Measurements from ENCODE around the gene AACS.

The AACS gene

DNA sequence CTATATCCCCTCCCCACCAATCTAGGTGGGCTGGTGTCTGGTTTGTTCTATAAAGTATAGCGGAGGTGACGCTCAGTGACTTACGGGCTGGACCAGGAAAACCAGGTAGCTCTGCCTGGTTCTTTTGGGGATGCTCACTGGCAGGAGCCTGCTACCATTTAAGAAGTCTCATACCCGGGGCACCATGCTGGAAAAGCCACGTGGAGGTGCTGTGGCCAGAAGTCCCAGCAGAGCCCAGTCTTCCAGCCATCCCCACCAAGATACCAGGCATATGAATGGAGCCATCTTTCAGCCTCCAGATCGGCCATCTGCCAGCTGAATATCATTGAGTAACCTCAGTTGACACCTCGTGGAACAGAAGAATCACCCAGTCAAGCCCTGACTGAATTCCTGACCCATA lies 87.2 kb downstream of the AACS start:
- no peak for DNase-seq (ENCODE audit: low read depth)

DNA sequence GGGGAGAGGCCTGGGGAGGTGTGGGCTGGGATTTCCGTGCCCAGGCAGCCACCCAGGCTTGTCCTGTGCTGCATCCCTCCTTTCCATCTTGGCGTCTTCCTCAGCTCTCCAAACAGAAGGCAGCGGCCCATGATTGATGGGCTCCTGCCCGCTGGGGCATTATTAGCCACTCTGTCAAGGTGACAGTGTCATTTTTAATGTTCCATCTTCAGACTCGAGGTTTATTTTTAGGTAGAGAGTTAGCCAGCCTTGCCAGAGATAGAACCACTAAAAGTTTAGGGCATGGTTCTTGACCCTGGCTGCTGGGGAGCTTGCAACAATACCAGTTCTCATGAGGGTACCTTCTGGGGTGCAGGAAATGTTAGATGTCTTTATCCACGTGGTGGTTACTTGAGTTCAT lies 90.1 kb downstream of the AACS start:
- no peak for DNase-seq (ENCODE audit: low read depth)

DNA sequence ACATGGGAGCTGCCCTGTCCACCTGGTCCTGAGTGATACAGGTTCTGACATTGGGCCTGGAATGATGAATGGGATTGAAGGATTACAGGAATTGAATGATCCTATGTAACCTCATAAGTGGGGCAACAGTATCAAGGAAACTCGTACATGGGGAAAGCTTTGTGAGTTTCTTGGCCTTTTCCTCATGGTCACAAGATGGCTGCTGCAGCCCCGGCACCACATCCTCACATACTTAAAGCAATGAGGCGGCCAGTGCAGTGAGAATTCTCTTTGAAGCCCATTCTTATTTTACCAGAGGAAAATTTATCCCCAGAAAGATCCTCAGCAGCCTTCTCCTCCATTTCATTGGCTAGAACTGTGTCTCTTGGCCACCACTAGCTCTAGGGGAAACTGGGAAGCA lies 91.9 kb downstream of the AACS start:
- DNase-seq (ENCODE audit: low read depth): no peak

DNA sequence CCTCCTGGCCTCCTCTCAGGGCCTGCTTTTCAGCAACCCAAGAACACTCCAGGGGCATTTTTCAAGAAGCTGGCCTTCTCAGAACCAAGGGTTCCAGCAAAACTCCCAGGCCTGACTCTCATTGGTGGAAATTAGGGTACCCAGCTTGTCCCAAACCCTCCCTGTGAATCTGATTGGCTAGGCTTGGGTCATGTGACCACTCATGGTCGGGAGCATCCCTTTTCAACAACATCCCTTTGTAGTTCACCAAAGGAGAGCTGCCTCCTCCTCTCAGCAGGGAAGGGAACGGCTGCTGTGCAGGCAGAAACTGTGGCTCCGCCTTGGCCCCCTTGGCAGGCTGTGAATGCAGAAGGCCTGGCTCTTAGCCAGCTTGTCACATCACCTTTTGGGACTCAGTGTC lies 94.5 kb downstream of the AACS start:
- no peak for DNase-seq (ENCODE audit: low read depth)

DNA sequence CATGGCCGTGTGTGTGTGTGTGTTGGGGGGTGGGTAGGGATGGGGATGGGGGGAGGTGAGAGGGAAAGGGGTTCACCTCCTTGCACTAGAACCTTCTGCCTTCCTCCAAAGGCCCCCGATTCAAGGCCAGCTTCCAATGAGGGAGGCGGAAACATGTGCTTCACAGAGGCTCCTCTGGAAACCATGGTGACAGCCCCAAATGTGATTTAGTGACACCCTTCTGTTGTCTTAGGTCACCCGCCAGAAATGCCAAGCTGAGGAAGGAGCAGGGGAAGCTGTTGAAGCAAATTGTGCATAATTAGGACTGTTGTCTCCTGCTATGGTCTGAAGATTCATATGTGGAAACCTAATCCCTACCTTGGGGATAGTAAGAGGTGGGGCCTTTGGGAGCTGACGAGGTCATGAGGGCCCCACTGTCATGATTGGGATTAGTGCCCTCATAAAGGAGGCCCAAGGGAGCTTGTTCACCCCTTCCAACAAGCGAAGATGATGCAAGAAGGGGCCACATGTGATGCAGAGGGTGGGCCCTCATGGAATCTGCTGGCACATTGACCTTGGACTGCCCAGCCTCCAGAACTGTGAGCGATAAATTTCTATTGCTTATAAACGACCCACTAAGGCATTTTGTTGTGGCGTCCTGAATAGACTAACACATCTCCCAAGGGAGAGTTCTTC lies 95.2 kb downstream of the AACS start:
- no peak for DNase-seq (ENCODE audit: low read depth)

DNA sequence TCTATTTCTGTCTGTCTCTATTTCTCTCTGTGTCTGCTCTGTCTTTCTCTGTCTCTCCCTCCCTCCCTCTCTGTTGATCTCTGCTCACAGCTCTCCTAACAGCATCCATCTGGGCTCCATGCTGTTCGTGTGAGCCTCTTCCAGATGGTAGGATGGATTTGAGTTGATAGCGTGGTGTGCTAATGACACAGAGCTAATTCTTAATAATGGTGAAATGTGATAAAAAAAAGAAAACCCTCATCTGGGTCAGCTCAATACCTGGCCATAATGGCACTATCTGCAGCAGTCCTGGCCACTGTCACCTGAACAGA lies 96.4 kb downstream of the AACS start:
- no peak for DNase-seq (ENCODE audit: low read depth)

DNA sequence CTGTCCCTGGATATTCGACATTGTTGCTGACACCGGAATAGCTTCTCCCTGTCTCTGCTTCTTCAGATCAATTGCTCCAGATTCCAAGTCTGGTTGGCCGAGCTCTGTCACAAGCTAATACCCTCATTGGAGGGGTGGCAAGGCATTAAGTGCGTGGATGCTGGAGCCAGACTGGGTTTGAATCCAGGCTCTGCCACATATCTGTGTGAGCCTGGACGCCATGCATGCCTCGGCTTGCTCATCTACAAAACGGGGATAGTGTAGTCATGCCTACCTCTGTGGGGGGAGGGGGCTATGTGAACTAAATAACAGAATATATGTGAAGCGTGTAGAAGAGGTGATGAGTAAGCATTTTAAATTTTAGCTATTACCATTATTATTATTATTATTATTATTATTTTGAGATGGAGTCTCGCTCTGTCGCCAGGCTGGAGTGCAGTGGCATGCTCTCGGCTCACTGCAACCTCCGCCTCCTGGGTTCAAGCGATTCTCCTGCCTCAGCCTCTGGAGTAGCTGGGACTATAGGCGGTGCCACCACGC lies 97.3 kb downstream of the AACS start:
- DNase-seq (ENCODE audit: low read depth): no peak

DNA sequence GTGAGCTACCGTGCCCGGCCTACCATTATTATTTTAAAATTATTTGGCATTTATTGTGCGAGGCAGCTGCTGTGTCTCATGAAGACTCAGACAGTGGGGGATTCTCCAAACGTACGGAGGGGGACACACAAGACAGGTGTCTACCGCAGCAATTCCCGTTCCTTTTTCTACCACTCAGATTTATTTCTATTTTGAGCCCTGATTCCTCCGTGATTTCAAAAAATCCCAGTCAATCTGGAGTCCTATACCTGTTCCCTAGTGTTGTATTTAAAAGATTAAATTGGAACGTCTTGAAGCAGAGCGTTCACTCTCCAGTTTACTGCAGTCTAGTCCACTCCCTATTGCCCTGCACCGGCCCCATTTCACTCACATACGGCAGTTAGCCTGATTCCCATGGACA lies 97.9 kb downstream of the AACS start:
- DNase-seq (ENCODE audit: low read depth): no peak

DNA sequence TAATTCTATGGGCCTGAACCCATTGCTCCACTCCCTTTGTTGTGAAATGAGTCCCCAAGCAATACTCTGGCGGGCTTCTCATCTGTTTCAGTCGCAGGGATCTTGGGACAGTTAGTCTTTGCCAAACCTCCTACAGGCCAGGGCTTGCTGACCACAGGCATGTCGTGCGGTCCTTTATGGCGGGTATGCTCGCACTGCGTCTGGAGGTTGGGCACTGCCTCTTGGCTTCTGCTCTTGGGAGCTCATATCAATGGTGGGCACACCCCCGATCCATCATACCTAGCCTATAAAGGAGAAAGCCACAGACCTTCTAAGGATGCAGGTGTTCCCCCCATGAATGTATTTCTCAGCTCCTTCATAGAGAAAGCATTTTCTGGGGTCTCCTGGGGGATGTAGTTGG lies 99.3 kb downstream of the AACS start:
- no peak for DNase-seq (ENCODE audit: low read depth)

DNA sequence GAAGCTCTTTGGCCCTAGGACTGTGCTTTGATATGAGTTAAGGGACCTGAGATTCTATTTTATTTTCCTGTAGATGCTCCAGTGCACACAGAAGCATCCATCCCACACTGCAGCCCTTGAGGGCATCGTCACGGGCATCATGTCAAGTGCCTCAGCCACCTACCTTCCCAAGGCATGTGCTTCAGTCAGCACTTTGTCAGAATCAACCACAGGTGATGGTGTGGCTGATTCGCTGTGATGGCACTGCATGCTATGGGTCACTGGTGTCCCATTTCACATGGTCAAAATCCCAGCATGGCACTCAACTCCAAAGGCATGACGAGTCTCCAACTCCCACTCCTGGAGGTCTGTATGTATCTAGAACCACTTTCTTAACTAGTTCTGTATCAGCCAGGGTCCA lies 100.8 kb downstream of the AACS start:
- DNase-seq (ENCODE audit: low read depth): no peak

DNA sequence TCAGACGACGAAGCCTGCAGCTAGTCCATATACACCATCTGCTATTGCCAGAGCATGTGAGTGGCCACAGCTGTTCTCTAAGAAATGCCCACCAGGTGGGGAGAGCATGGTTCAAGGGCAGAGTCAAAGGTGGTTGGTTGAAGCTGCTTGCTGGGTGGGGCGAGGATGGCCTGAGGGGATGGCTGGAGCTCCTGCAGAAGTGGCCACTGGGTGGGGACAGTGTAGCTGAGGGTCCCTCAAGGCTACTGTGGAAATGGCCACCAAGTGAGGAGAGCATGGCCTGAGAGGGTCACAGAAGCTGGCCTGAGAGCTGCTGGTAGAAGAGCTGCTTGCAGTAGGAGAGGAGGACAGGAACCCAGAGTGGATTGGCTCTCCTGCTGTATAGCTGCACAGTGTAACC lies 102.4 kb downstream of the AACS start:
- DNase-seq (ENCODE audit: low read depth): no peak

DNA sequence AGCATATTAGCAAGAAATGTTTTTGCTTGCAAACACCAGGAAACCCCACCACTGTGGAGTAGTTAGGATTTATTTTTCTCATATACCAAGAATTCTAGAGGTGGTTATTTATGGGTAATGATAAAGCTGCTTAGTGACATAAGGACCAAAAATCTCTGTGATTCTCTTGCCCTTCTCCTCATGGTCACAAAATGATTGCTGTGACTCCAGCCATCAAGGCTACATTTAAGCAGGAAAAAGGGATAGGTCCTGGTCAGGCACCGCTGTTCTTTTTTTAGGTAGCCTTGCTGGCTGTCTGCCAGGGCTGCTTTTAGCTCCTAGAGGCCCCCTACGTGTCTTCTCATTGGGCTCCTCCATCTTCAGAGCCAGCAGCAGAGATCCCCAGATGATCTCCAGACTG lies 104.2 kb downstream of the AACS start:
- DNase-seq (ENCODE audit: low read depth): no peak

DNA sequence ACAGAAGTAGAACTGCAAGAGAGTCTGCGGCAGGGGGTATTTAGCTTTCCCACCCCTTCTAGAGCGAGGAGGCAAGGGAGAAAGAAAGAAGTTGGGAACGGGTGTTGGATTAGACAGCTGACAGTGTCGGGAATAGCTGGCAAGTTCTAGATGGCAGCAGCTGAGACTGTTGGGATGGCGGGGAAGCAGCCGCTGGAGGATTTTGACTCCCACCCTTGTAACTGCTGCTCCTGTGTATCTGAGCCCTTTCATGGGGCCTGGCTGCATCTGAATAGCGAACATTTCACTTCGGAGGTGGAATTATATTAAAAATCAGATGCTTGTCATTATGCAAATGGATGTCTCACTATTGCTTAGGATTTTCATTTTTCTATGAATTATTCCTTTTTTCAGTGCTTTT lies 104.6 kb downstream of the AACS start:
- no peak for DNase-seq (ENCODE audit: low read depth)

DNA sequence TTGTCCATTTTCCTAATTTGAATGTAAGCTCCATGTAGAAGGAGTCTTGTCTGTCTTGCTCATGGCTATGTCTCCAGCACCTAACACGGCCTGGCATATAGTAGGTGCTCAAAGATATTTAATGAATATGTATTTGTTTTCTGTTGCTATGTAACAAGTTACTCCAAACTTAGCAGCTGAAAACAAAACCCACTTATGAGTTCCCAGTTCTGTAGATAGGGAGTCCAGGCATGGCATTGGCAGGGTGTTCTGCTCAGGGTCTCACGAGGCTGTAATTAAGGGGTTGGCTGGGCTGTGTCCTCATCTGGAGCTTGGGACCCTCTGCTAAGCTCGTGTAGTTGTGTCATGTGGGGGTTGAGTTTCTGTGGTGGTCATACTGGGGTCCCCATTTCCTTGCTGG lies 106.0 kb downstream of the AACS start:
- no peak for DNase-seq (ENCODE audit: low read depth)

DNA sequence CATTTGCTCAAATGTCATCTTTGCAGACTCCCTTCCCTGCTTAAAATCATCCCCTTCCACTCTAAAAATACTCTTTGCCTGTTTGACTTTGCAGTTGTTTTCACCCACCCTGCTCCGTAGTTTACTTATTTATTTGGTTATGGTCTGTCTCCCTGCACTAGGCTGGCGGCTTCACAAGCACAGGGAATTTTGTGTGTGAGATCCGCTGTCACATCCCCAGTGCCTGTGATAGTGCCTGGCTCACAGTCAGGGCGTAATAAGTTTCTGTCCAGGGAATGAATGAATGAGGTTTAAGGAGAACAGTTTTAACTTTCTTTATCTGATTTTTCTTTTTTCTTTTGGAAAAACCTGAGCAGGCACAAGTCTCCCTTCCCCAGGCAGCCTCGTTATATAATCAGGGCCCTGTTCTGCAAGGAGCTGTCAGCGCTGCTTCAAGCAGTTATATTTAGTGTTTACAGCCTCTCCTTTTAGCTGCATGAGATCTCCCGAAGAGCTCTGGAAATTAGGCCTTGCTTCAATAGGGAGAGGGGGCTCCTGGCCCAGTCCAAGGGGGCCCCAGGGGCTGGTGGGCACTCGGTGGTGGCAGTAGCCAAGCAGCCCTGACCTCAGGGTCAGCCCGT lies 107.1 kb downstream of the AACS start:
- DNase-seq (ENCODE audit: low read depth): no peak

DNA sequence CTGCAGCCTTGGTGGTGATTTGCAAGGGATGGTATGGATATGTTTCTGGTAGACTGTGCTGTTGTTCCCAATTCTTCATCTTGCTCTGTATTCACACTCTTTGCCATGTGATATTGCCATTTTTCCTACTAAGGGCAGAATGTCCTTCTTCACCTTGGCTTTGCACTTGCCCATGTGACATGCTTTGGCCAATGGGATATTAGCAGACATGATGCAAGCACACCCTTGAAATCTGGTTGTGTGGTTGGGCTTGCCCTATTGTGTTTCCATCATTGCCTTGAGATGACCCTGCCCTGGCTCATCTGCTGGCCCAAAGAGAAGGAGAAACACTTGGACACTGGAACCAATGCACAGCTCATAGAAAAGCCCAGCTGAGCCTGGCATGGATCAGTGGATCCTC lies 110.3 kb downstream of the AACS start:
- DNase-seq (ENCODE audit: low read depth): no peak

DNA sequence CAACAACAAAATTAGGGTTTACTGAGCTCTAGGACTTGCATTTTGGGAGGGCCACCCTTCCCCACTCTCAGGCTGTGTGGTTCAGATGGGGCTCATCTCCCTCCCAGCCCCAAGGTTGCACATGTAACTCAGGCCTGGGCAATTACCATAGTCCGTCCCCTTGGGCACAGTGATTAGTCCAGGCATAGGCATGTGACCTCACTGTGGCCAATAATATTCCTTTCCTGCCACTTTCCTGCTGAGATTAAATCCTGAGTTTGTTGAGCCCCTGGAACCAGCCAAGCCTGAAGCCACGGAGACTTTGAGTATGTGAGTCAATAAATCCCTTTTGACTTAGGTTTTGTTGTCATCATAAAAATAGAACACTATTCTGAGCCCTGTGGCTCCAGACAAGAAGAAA lies 113.0 kb downstream of the AACS start:
- no peak for DNase-seq (ENCODE audit: low read depth)

DNA sequence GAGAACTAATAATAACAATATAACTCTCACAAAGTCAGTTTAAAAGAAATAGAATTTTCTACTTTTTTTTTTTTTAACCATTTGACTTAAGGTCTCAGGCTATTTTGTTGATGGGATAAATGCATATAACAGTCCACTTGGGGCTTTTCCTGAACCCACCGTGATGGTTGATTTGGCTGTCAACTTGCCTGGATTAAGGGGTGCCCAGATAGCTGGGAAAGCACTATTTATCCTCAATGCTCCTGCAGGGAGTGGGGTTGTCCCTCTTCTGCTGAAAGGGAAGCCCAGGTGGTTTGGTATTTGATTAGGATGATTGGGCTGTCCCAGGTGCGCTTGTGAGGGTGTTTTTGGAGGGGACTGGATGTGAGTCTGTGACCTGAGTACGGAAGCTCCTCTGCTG lies 114.9 kb downstream of the AACS start:
- no peak for DNase-seq (ENCODE audit: low read depth)

DNA sequence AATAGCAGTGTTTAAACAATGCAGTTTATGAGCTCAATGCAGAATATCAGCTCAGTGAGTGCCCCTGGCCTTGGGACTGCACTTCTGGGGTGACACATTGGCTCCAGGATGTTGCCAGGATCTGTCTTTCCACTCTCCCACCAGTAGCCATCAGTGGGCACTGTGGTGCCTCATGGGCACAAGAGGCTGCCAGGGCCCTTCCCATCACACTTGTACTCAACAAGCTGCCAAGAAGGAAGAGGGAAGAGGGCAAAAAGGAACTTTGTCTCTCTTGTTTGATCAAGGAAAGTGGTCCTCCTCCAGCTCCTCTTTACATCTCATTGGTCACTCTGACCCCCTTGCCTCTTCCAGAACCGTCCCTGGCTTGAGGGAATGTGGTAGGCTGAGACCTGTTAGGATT lies 115.9 kb downstream of the AACS start:
- DNase-seq (ENCODE audit: low read depth): no peak

DNA sequence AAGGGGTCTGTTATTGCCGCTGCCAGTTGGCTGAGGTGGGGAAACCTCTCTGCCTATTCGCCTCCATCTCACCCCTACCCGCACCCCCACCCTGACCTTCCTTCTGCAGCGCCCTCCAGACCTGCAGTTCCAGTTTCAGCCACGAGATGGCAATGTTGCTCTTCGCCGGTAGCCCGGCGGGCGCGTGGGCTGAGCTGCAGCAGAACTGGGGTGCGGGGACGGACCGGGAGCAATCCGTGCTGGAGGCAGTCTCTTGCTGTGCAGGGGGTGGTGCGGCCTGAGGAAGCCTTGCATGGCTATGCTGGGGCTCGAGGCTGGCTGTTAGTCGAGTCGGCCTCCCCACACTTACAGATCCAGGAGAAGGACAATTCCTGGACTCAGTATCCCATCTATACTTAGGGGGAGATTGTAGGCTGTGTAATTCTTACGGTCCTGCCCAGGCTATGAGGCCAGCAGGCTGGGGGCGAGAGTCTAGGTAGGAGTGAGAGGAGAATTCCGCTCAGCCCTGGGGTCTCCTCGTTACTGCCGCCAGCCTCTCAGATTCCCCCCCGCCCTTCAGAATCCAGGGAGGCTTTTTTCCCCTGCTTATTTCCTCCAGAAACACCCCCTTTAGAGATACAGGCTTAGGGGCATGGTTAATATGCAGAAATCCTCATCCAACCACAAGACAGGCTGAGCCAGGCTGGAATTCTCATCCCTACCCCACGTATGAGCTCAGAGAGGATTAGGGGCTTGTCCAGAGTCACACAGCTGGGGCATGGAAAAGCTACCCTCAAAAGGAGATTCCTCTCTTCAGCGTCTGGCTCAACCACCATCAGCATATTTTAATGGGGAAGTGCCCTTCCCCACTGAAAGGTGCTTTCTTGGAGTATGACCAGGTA lies 118.2 kb downstream of the AACS start:
- DNase-seq (ENCODE audit: low read depth): peak; percentile 22

DNA sequence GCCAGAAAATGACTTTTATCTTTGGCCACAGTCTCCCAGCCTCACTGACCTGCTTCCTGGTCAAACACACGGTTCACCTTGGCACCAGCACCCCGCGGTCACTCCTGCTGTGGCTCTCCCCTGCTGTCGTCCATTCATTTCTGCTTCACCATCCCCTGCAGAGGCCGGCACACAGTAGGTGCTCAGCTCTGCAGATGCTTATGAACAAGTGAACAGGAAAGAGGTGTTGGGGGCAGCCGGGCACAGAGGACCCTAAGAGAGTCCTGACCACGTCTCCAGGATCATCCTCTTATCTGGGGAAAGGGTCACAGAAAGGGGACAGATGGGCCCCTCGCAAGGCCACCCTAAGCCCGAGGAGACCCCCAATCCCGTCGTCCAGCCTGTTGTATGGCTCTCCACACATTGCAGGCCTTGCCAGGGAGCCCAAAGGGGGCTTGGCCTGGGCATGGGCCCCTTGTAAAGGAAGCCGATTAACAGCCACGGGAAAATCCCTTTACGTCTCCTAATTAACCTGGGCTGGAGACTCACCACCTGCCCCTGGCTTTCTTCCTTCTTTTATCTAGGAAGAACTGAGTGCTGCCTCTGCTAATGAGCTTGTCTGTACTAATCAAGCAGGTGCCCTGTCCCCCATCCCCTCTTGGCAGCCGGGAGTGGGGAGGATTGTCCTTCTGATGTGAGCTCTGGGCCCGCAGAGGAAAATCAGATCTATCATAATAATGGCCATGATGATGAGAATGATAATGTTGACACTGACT lies 119.2 kb downstream of the AACS start:
- no peak for DNase-seq (ENCODE audit: low read depth)

DNA sequence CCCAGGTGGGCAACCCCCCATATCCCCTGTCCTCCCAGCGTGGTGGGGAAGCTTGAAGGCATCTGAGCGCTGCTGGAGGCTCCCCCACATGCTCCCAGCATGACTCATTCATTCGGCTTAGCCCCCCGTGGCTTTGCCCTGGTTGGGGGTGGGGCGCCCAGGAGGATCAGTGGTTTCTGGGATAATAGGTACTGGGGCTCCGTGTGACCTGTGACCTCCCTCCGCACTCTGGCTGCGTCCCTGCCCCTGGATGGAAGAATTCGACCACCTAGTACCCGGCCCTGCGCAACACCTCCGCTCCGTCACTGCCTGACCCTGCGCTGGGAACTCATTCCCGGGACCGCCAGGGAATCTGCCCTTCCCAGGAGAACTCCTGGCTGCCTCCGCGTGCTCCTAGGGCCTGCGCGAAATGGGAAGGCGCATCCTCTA lies 120.1 kb downstream of the AACS start:
- DNase-seq (ENCODE audit: low read depth): no peak

Measured in T-helper 22 cell (primary cell).